Measurements from ENCODE around the gene B4GALT6.
A peak's percentile ranks its signal among the peaks of the same experiment; 100 is the strongest.
"Not testable (repeated sequence)": the region's sequence is repeated elsewhere in the genome, so short reads cannot be mapped to it uniquely, and the experiment has no call there.

Gene B4GALT6, protein sequence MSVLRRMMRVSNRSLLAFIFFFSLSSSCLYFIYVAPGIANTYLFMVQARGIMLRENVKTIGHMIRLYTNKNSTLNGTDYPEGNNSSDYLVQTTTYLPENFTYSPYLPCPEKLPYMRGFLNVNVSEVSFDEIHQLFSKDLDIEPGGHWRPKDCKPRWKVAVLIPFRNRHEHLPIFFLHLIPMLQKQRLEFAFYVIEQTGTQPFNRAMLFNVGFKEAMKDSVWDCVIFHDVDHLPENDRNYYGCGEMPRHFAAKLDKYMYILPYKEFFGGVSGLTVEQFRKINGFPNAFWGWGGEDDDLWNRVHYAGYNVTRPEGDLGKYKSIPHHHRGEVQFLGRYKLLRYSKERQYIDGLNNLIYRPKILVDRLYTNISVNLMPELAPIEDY

DNA sequence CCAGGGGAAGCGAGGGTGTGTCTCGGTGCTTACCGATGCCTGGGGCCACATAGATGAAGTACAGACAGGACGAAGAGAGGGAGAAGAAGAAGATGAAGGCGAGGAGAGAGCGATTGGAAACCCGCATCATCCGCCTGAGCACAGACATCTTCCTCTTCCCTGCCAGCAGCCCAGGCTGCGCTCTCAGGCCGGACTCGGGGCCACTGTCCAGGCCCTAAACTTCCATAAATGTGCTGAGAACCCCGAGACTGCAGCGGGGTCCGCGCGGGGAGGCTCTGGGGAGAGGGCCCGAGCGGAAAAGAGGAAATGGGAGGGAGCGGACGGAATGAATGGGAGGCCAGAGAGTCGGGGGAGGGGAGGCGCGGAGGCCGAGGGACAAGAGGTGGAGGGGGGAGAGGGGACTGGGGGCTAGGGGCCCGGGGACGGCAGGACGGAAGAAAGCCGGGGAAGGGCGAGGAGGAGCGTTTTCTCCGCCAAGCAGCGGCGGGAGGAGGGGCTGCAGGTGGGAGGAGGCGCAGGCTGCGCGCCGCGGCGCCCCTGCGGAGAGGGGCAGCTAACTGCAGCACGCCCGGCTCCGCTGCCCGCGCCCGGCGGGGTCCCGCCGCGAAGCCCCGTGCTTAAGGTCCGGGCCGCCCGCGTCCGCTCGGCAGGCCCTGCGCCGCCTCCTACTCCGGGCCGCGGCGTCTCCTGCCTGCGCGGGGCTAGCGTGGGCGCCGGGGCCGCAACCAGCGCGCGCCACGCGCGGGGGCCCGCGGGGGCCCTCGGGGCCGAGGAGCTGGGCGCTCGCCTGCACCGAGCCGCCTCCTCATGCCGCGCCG is at the start of gene B4GALT6:
Gene B4GALT6 (minus strand): TSS at position 303 of the 818 bp plus-strand sequence. CDS start 155 bp downstream, at position 148.
- no peak for DNase-seq (ENCODE audit: low read depth in 1 of 2, low spot score in 1 of 2)

DNA sequence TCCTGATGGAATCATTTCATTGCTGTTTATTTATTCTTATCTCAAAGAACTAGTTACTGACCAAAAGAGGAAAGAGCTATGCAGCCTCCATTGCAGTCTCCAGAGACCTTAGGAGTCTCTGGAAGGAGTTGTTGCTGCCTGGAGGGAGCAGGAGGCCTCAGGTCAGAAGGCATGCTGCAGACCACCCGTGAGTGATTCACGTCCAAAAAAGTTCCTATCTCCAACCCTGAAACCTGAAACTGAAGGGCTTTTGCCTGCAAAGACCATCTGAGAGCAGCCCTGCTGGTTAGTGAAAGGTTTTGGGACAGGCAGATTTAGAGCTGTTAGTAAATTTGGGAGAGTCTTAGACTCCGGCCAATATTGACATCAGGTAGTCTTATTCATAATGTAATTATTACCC is 47.2 kb upstream of the B4GALT6 start:
- DNase-seq (ENCODE audit: low read depth in 1 of 2, low spot score in 1 of 2), result no peak

- not testable (repeated sequence) for DNase-seq (ENCODE audit: low read depth in 1 of 2, low spot score in 1 of 2)
Measured at GRCh38 chr18:31729196-31729595, 44.8 kb upstream of the B4GALT6 start.

GRCh38 chr18:31723990-31724711 is 39.8 kb upstream of the B4GALT6 start:
- DNase-seq (ENCODE audit: low read depth in 1 of 2, low spot score in 1 of 2), result no peak

DNA sequence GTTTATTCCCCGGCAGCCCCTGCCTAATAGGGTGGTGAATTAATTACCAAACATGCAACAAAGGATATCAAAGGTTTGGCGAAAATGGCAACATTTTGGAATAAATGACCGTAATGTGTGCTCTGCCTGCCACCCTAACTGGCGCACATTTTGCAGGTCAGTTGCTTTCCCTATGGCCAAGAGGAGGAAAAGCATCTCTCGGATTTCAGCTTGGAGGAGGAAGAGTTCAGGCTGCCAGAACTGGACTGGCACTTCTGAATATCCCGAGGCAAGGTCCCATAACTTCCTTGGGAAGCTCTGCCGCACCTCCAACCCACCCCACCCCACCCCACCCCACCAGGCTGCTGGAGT is 39.2 kb upstream of the B4GALT6 start:
- DNase-seq (ENCODE audit: low read depth in 1 of 2, low spot score in 1 of 2), result no peak

DNA sequence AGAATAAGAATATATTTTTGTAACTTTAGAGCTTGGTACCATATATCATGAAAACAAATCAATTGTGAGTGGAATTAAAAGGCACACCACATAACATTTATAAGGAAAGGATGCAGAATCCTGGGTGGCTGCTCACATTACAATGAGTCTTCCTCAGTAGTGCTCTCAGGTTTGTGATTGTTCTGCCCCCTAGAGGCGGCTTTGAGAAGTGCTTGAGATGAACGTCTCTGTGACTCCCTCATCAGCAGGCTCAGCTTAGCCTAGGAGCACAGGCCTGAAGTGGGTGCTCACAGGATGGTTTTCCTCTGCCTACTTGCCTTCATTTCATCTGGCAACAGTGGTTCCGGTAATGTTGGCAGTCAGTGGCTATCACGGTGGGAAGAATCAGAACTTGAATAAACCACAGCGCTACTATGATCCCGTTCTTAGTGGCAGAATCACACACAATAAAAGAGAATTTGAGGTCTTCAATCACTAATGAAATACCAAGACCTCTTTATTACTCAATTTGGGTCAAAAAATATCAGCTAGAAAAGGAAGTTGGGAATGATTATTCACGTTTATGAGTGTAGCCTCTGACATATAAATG is 38.1 kb upstream of the B4GALT6 start:
- DNase-seq (ENCODE audit: low read depth in 1 of 2, low spot score in 1 of 2), result peak; percentile 35 to 46

- DNase-seq (ENCODE audit: low read depth in 1 of 2, low spot score in 1 of 2), result no peak
Measured at GRCh38 chr18:31721601-31722000, 37.2 kb upstream of the B4GALT6 start.

DNA sequence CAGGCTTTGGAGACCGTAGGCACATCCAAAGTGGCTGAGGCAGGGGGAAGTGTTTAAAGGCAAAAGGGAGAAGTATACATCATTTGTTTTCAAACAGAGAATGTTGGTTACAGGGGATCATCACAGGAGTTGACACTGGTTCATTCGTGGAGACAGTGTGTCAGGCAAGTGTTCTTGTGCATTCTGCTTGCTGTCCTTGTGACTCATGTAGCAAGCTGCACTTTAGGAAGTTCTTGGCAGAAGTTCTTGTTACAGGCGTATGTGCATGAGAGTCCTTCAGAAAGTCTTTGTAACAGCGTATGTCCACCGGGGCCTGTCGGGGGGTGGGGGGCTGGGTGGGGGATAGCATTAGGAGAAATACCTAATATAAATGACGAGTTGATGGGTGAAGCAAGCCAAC is 36.5 kb upstream of the B4GALT6 start:
- DNase-seq (ENCODE audit: low read depth in 1 of 2, low spot score in 1 of 2), result no peak

DNA sequence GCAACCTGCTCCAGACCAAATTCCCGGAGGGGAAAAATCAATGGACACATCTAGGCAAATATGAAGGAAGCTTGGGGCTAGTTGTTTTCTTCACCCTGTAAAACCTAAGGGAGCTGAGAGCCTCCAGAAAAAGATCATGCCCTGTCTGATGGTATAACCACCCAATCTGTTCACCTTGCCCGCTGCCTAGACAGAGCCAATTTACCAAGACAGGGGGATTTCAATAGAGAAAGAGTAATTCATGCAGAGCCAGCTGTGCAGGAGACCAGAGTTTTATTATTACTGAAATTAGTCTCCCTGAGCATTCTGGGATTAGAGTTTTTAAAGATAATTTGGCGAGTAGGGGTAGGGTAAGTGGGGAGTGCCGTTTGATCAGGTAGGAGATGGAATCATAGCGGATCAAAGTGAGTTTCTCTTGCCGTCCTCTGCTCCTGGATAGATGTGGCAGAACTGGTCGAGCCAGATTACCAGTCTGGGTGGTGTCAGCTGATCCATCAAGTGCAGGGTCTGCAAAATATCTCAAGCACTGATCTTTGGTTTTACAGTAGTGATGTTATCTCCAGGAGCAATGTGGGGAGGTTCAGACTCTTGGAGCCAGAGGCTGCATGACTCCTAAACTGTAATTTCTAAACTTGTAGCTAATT is 35.1 kb upstream of the B4GALT6 start:
- DNase-seq (ENCODE audit: low read depth in 1 of 2, low spot score in 1 of 2), result no peak

- DNase-seq (ENCODE audit: low read depth in 1 of 2, low spot score in 1 of 2), result no peak
Measured at GRCh38 chr18:31718386-31718785, 34.0 kb upstream of the B4GALT6 start.

- no peak for DNase-seq (ENCODE audit: low read depth in 1 of 2, low spot score in 1 of 2)
Measured at GRCh38 chr18:31716362-31716761, 32.0 kb upstream of the B4GALT6 start.

- no peak for DNase-seq (ENCODE audit: low read depth in 1 of 2, low spot score in 1 of 2)
Measured at GRCh38 chr18:31711365-31712172, 27.2 kb upstream of the B4GALT6 start.

- DNase-seq (ENCODE audit: low read depth in 1 of 2, low spot score in 1 of 2), result no peak
Measured at GRCh38 chr18:31710826-31711225, 26.4 kb upstream of the B4GALT6 start.

DNA sequence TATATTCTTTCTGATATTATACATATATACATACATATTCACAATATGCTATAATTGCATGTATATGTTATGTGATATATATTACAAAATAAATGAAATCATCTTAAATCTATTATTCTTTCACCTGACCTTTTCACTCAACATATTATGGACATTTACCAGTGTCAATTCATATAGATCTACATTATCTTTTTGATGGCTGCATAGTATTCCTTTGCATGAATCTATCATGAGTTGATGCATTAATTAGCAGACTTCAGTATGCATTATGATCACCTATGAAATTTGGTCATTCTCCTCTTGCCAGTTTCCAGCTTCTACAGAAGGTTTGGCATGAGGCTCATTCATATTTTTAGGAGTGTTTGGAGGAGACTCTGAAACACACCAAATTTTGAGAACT is 23.4 kb upstream of the B4GALT6 start:
- no peak for DNase-seq (ENCODE audit: low read depth in 1 of 2, low spot score in 1 of 2)

GRCh38 chr18:31702449-31702848 is 18.1 kb upstream of the B4GALT6 start:
- DNase-seq (ENCODE audit: low read depth in 1 of 2, low spot score in 1 of 2), result no peak

DNA sequence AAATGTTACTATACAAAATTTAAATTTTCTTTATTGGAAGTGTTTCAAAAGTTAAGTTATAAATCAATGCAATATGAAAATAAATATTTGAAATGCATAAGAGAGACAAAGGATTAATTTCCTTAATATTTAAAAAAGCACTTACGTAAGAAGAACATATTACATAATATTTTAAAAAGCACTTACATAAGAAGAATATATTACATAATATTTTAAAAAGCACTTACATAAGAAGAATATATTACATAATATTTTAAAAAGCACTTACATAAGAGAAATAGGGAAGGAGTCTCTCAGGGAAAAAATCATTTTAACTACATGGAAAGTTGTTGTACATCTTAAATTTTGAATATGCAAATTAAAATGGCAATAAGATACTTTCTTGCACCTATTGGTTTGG is 17.4 kb upstream of the B4GALT6 start:
- DNase-seq (ENCODE audit: low read depth in 1 of 2, low spot score in 1 of 2), result no peak

GRCh38 chr18:31700990-31701389 is 16.6 kb upstream of the B4GALT6 start:
- DNase-seq (ENCODE audit: low read depth in 1 of 2, low spot score in 1 of 2), result no peak

GRCh38 chr18:31697351-31698298 is 13.2 kb upstream of the B4GALT6 start:
- no peak for DNase-seq (ENCODE audit: low read depth in 1 of 2, low spot score in 1 of 2)

- no peak for DNase-seq (ENCODE audit: low read depth in 1 of 2, low spot score in 1 of 2)
Measured at GRCh38 chr18:31695989-31696388, 11.6 kb upstream of the B4GALT6 start.

Data from activated T-helper 1 cell treated with anti-CD3 and anti-CD28 coated beads, Interleukin-2, amount 50 U/mL, for 16 hours (primary cell).